ENCODE results near the gene ZNF319. TPM values are rescaled to one million over a fixed set of nuclear protein-coding genes. Genes with fewer than 3 reads are reported as not detected.
A peak's percentile ranks its signal among the peaks of the same experiment; 100 is the strongest.

Gene ZNF319
- total RNA-seq, 1 donor from 2014 or later = 11.0 TPM

GRCh38 chr16:58035356-58036170 lies 35.1 kb upstream of the ZNF319 start:
- H3K9me3 ChIP-seq = no peaks in the 10 kb centered on the region
- no peaks in the 10 kb centered on the region for H3K27me3 ChIP-seq (ENCODE audit: low read depth)
- peaks cover 42% of the 10 kb centered on the region for H3K4me1 ChIP-seq
- H3K4me3 ChIP-seq = no peak overlapping the region
- peaks cover 17% of the 10 kb centered on the region for H3K36me3 ChIP-seq
- no peak for DNase-seq
- no peak for TF ChIP-seq CTCF (IDR thresholded peaks at IDR 0.05)
- ATAC-seq = no peak
- no peak overlapping the region for H3K27ac ChIP-seq
- intact Hi-C loops (cut with DNase I) = no loop called here

GRCh38 chr16:58034774-58035173 lies 34.3 kb upstream of the ZNF319 start:
- ATAC-seq (no peak), DNase-seq (no peak)
- no peaks in the 10 kb centered on the region for H3K9me3 ChIP-seq
- TF ChIP-seq CTCF (IDR thresholded peaks at IDR 0.05) = no peak
- no peaks in the 10 kb centered on the region for H3K27me3 ChIP-seq (ENCODE audit: low read depth)
- H3K4me3 ChIP-seq = no peak overlapping the region
- peaks cover 49% of the 10 kb centered on the region for H3K4me1 ChIP-seq
- no peak overlapping the region for H3K27ac ChIP-seq
- H3K36me3 ChIP-seq = peaks cover 9% of the 10 kb centered on the region
- intact Hi-C loops (cut with DNase I) = no loop called here

GRCh38 chr16:58034128-58034685 lies 33.7 kb upstream of the ZNF319 start:
- H3K4me1 ChIP-seq = peaks cover 55% of the 10 kb centered on the region
- ATAC-seq = no peak
- H3K27me3 ChIP-seq (ENCODE audit: low read depth) = no peaks in the 10 kb centered on the region
- TF ChIP-seq CTCF (IDR thresholded peaks at IDR 0.05) = no peak
- H3K9me3 ChIP-seq = no peaks in the 10 kb centered on the region
- H3K27ac ChIP-seq = no peak overlapping the region
- no peak overlapping the region for H3K4me3 ChIP-seq
- H3K36me3 ChIP-seq = peaks cover 8% of the 10 kb centered on the region
- DNase-seq = no peak
- intact Hi-C loops (cut with DNase I) = no loop called here

- intact Hi-C loops (cut with DNase I) = no loop called here
- no peak for TF ChIP-seq CTCF (IDR thresholded peaks at IDR 0.05)
- Histone ChIP-seq H3K27ac (peak overlapping the region; percentile 37), H3K4me3 (no peak overlapping the region), H3K9me3 (no peaks in the 10 kb centered on the region), H3K36me3 (no peaks in the 10 kb centered on the region), H3K4me1 (peaks cover 69% of the 10 kb centered on the region), H3K27me3 (ENCODE audit: low read depth) (no peaks in the 10 kb centered on the region)
- peak; percentile 70 for DNase-seq
- peak; percentile 64 to 68 for ATAC-seq
These were observed 32.3 kb upstream of the ZNF319 start for GRCh38 chr16:58032710-58033293.

GRCh38 chr16:58031016-58031800 lies 30.7 kb upstream of the ZNF319 start:
- peak overlapping the region; percentile 37 for H3K27ac ChIP-seq
- DNase-seq = peak; percentile 58

More at GRCh38 chr16:58031016-58031800, 30.7 kb upstream of the ZNF319 start:
- Histone ChIP-seq H3K27me3 (ENCODE audit: low read depth) (no peaks in the 10 kb centered on the region), H3K4me1 (peaks cover 85% of the 10 kb centered on the region), H3K9me3 (no peaks in the 10 kb centered on the region), H3K36me3 (no peaks in the 10 kb centered on the region), H3K4me3 (no peak overlapping the region)
- ATAC-seq = peak; percentile 27 to 36
- TF ChIP-seq CTCF (IDR thresholded peaks at IDR 0.05) = no peak
- intact Hi-C loops (cut with DNase I) = no loop called here
